ENCODE data around the gene ZMAT2. TPM values are rescaled to one million over a fixed set of nuclear protein-coding genes. Genes with fewer than 3 reads are reported as not detected.
A peak's percentile ranks its signal among the peaks of the same experiment; 100 is the strongest.

ZMAT2 gene
- total and polyA plus RNA-seq, 10 of the 15 experiments (the other 5 are each of a cell fraction or from before 2014, with no cell fraction given), result 28.1 to 102 (median 42.9) TPM

DNA sequence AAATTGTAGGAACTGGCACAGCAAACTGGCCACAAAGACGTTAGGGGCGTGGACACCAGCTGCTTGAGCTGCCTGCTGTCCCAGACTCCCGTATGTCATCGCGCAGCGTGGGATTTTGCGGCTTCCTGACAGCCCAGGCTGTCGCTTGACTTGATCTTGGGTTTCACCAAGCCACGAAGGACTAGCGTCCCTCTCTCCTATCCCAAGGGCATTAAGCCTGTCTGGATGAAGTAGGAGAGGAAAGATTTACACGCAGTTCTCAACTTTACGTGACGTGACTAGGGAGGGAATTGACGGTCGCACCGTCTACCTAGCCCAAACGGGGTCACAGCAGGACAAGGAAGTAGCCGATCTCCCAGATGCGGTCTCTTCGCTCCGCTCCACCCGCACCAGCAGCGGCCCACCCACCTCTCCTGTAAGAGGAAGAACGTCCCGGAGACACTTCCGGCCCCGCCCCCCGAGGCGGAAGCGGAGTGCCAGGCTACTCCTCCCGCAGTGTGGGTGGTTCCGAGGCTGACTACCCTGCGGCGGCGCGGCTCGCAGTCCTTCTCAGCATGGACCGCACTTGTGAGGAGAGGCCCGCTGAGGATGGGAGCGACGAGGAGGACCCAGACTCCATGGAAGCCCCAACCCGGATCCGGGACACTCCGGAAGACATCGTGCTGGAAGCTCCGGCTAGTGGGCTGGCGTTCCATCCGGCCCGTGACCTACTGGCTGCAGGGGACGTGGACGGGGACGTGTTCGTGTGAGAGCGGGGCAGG is 35.7 kb upstream of the ZMAT2 start, which contains the start of gene WDR55 (continued):
- no peak for TF ChIP-seq USF1 (IDR thresholded peaks at IDR 0.05; ENCODE audit: borderline replicate concordance, extremely low read length, insufficient read depth, low read depth, low read length)
- TF ChIP-seq, protein P1, sequence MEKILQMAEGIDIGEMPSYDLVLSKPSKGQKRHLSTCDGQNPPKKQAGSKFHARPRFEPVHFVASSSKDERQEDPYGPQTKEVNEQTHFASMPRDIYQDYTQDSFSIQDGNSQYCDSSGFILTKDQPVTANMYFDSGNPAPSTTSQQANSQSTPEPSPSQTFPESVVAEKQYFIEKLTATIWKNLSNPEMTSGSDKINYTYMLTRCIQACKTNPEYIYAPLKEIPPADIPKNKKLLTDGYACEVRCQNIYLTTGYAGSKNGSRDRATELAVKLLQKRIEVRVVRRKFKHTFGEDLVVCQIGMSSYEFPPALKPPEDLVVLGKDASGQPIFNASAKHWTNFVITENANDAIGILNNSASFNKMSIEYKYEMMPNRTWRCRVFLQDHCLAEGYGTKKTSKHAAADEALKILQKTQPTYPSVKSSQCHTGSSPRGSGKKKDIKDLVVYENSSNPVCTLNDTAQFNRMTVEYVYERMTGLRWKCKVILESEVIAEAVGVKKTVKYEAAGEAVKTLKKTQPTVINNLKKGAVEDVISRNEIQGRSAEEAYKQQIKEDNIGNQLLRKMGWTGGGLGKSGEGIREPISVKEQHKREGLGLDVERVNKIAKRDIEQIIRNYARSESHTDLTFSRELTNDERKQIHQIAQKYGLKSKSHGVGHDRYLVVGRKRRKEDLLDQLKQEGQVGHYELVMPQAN (conservative IDR thresholded peaks at IDR 0.05), result peak; percentile 69
- no peak for TF ChIP-seq BCLAF1 (IDR thresholded peaks at IDR 0.05)
- TF ChIP-seq RFX5 (IDR thresholded peaks at IDR 0.05; ENCODE audit: low read depth, low read length), result 0 out of 2 replicates have a peak, but pooled peaks have one; percentile 8
- no peak for TF ChIP-seq RAD21 (IDR thresholded peaks at IDR 0.05; ENCODE audit: insufficient read depth, low read depth, low read length)
- TF ChIP-seq ZSCAN29 (IDR thresholded peaks at IDR 0.05), result no peak; the same call in 1 of the 2 replicates
- TF ChIP-seq GATAD2B (conservative IDR thresholded peaks at IDR 0.05; ENCODE audit: low read depth), result peak; percentile 79; the same call in 1 of the 2 replicates
- peak; percentile 93 for TF ChIP-seq WRNIP1 (IDR thresholded peaks at IDR 0.05; ENCODE audit: borderline replicate concordance, low read depth, low read length)
- no peak for TF ChIP-seq NRF1 (conservative IDR thresholded peaks at IDR 0.05; ENCODE audit: low read depth, low read length)
- TF ChIP-seq HSF1 (IDR thresholded peaks at IDR 0.05; ENCODE audit: low read depth, low read length), result 0 out of 2 replicates have a peak, but pooled peaks have one; percentile 23
- peak; percentile 3 for TF ChIP-seq SIX5 (IDR thresholded peaks at IDR 0.05; ENCODE audit: low read depth, low read length, severe bottlenecking)
- peak; percentile 83 for TF ChIP-seq NBN (IDR thresholded peaks at IDR 0.05)
- TF ChIP-seq PML (IDR thresholded peaks at IDR 0.05; ENCODE audit: low read length), result peak; percentile 90
- TF ChIP-seq KLF5 (IDR thresholded peaks at IDR 0.05; ENCODE audit: partially characterized antibody), result peak; percentile 62
- peak; percentile 93 for TF ChIP-seq IKZF1 (conservative IDR thresholded peaks at IDR 0.05)
- TF ChIP-seq SMAD1 (IDR thresholded peaks at IDR 0.05; ENCODE audit: low read depth, partially characterized antibody), result peak; percentile 69
- TF ChIP-seq POLR2AphosphoS5 (IDR thresholded peaks at IDR 0.05; ENCODE audit: low read length), result peak; percentile 85
- TF ChIP-seq EP300 (IDR thresholded peaks at IDR 0.05; ENCODE audit: borderline replicate concordance in 1 of 2, control insufficient read depth in 1 of 2, low read depth in 2 of 2, low read length in 2 of 2), result peak in 1 of 2 experiments; percentile 3; a peak in 1 of 4 replicates
- TF ChIP-seq ZBED1 (IDR thresholded peaks at IDR 0.05; ENCODE audit: borderline replicate concordance), result no peak; the same call in 1 of the 2 replicates
- TF ChIP-seq ZNF217 (IDR thresholded peaks at IDR 0.05), result no peak
- TF ChIP-seq EGR1 (IDR thresholded peaks at IDR 0.05; ENCODE audit: borderline replicate concordance in 1 of 2, low read depth in 2 of 2, low read length in 2 of 2), result peak; percentile 29 to 84
- TF ChIP-seq CBFB (IDR thresholded peaks at IDR 0.05; ENCODE audit: low read depth), result peak; percentile 79; the same call in 1 of the 2 replicates
